Subcutaneous abdominal adipose tissue (tissue), 5 donors: ENCODE measurements around the gene KRTAP10-9.

Experiments used
- H3K27ac ChIP-seq: one replicate; pipeline ENCODE4 v1.7.0; 2013; ENCODE audit warnings: low read depth, mild to moderate bottlenecking, inconsistent platforms, low read length, moderate library complexity
- H3K27me3 ChIP-seq, 5 donors: one replicate each; pipeline ENCODE4 v1.7.0; 2013; ENCODE audit warnings: low read length in 5 of 5, inconsistent platforms in 1 of 5; ENCODE audit not compliant: control insufficient read depth in 5 of 5, insufficient read depth in 4 of 5
- H3K36me3 ChIP-seq, 5 donors: one replicate each; pipeline ENCODE4 v1.7.0; 2013; ENCODE audit warnings: low read length in 5 of 5; ENCODE audit not compliant: control insufficient read depth in 5 of 5, insufficient read depth in 5 of 5
- H3K4me1 ChIP-seq, 5 donors: one replicate each; pipeline ENCODE4 v1.7.0; 2013; ENCODE audit warnings: low read length in 5 of 5, mild to moderate bottlenecking in 3 of 5, moderate library complexity in 1 of 5; ENCODE audit not compliant: control insufficient read depth in 5 of 5, insufficient read depth in 5 of 5
- H3K4me3 ChIP-seq, 5 donors: one replicate each; pipeline ENCODE4 v1.7.0; 2013; ENCODE audit warnings: low read length in 5 of 5, low read depth in 1 of 5
- H3K9ac ChIP-seq, 5 donors: one replicate each; pipeline ENCODE4 v1.7.0; 2013; ENCODE audit warnings: low read length in 5 of 5, mild to moderate bottlenecking in 4 of 5, moderate library complexity in 3 of 5
- H3K9me3 ChIP-seq, 5 donors: one replicate each; pipeline ENCODE4 v1.7.0; 2013; ENCODE audit warnings: low read length in 5 of 5; ENCODE audit not compliant: control insufficient read depth in 5 of 5
- donor health status: healthy.
- donor health status: healthy.
- donor health status: healthy.
- donor health status: healthy.
- donor health status: healthy.

Gene KRTAP10-9

DNA sequence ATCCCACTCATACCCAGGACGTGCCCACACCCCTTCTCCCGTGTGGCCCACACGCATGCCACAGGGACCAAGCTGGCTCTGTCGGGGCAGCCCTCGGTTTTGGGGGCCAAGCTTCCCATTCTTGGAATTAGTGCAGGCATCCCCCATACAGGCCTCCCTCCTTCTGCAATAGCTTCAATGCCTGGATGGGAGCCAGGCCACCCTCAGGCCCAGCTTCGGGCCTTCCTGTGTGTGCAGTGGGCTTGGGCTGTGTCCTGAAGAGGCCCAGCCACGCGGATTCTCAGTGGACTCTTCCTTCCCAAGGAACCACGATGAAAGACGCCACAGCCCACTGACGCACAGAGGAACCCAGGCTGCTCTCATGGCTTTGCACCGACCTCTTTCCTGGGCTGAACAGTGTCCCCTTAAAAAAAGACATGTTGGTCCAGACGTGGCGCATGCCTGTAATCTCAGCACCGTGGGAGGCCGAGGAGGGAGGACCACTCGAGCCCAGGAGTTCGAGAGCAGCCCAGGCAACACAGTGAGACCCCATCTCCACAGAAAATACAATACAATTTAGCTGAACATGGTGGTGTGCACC is 22.7 kb downstream of the KRTAP10-9 start:
- peaks cover 0 to 10% (median 4%) of the 10 kb centered on the region in 5 donors for H3K9me3 ChIP-seq
- H3K27ac ChIP-seq: no peak overlapping the region
- no peak overlapping the region for H3K4me3 ChIP-seq
- peaks cover 3 to 32% (median 23%) of the 10 kb centered on the region in 5 donors for H3K27me3 ChIP-seq
- no peak overlapping the region for H3K9ac ChIP-seq
- no peaks in the 10 kb centered on the region for H3K4me1 ChIP-seq
- no peaks in the 10 kb centered on the region for H3K36me3 ChIP-seq

DNA sequence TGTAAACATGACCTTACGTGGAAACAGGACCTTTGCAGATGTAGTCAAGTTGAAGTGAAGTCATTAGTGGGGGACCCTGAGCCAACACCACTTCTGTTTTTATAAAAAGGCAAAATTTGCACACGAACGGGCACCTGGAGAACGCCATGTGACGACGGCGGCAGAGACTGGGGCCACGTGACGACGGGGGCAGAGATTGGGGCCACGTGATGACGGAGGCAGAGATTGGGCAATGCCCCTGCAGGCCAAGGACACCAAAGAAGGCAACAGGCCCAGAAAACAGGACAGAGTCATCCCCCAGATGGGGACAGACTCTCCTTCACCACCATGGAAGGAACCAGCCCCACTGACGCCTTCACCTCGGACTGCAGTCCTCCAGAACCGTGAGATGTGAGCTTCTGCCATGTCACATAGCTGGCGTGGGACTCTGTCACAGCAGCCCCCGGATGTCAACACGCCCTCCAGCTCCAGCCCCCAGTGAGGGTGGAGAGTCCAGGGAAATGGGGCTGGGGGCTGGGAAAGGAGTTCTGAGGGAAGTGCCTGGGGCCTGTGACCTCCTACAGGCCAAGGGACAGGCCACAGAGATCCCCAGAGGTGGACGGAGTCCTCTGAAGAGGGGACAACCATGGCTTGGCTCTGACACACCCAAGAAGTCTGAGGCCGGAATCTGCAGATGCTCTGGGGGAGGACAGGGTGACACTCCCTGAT is 23.5 kb downstream of the KRTAP10-9 start:
- peaks cover 3 to 34% (median 23%) of the 10 kb centered on the region in 5 donors for H3K27me3 ChIP-seq
- no peak overlapping the region for H3K4me3 ChIP-seq
- no peak overlapping the region for H3K9ac ChIP-seq

DNA sequence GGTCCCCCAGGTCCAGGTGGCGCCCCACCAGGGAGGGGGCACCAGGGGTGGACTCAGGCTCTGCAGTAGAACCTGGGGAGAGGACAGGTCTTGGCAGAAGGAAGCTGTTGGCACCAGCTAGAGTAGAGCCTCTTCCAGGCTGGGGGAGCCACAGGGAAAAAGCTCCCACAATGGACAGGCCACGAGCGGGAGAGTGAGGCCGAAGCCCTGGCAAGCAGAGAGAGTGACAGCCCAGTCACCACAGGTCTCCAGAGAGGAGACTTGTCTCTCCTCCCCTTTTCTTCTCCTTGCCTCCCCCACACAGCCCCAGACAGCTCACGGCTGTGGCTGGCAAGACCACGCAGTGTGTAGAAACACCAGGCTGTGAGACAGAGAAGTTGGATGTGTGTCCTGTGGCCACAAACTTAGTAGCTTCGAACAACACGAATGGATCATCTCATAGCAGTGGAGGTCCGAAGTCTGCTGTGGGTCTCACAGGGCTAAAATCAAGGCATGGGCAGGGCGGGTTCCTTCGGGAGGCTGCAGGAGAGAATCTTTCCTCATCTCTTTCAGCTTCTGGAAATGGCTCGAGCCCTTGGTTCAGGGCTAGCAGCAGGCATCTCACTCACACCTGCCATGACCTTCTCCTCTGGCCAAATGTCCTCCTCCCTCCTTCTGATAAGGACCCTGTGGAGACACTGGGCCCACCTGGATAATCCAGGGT is 24.2 kb downstream of the KRTAP10-9 start:
- Histone ChIP-seq H3K9me3 (peaks cover 0 to 6% (median 5%) of the 10 kb centered on the region in 5 donors), H3K9ac (no peak overlapping the region), H3K27me3 (peaks cover 3 to 34% (median 23%) of the 10 kb centered on the region in 5 donors), H3K4me3 (no peak overlapping the region), H3K27ac (no peak overlapping the region), H3K36me3 (no peaks in the 10 kb centered on the region), H3K4me1 (no peaks in the 10 kb centered on the region)

More for the DNA sequence above, 23.5 kb downstream of the KRTAP10-9 start:
- Histone ChIP-seq H3K36me3 (no peaks in the 10 kb centered on the region), H3K4me1 (no peaks in the 10 kb centered on the region), H3K27ac (no peak overlapping the region), H3K9me3 (peaks cover 0 to 3% (median under 1%) of the 10 kb centered on the region in 5 donors)

DNA sequence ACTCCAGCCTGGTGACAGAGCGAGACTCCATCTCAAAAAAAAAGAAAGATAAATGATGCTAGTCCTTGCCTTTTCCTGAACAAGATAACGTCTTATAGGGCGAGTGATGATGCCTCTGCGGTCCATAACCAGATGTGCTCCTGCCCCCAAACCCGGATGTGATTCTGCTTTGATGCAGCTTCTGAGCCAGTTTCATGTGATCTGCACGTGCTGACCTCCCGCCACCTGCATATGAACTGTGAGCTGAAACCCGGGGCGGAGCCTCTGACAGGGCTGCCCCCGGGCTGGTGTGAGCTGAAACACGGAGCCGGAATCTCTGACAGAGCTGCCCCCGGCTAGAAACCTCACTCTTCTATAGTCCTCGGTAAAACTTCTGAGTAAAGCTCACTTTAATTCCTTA is 26.2 kb downstream of the KRTAP10-9 start:
- H3K27me3 ChIP-seq: peaks cover 0 to 25% (median 16%) of the 10 kb centered on the region in 5 donors
- H3K27ac ChIP-seq: no peak overlapping the region
- no peak overlapping the region for H3K4me3 ChIP-seq

DNA sequence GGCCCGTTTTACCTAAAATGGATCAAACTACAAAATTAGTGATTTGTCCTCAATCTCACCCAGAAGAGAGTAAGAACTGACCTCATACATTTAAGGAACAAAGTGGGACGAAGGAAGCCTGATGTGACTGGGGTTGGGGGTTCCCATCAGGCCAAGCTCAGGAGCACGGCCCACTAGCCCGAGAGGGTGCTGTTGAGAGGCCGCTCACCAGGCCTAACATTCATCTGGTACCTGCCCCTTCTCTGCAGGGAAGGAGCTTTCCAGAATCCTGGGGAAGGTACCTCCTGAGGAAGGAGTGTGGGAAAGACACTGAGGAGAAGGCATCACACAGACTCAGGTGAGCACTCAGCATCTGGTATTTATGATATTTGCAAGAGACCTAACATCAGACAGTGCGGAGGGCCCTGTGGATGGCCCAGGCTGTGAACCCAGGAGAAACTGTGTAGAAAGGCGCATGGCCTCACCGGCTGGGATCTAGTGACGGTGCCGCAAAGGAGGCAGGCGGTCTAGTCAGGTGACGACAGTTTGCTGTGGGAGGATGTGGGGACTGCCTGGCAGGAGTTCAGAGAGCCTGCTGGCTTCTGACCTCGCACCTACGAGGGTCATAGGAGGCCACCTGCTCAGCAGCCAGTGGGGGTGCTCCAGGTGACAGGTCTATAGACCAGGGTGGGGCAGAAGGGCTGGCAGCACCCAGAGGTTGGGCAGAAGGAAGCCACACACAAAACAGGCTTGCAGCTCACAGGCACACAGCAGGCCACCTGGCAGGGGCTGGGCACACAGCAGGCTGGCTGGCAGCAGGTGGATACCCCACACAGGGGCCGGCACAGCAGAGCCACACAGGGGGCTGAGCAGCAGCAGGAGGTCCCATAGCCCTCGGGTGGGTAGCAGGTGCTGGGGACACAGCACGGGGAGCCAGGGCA is 27.0 kb downstream of the KRTAP10-9 start:
- no peaks in the 10 kb centered on the region for H3K36me3 ChIP-seq
- no peak overlapping the region for H3K9ac ChIP-seq
- H3K4me1 ChIP-seq: peaks cover 0 to 19% (median 5%) of the 10 kb centered on the region in 5 donors
- no peak overlapping the region for H3K27ac ChIP-seq
- no peak overlapping the region for H3K4me3 ChIP-seq
- H3K27me3 ChIP-seq: peaks cover under 1 to 25% (median 18%) of the 10 kb centered on the region in 5 donors
- peaks cover 0 to 12% (median 11%) of the 10 kb centered on the region in 5 donors for H3K9me3 ChIP-seq

More for the DNA sequence above, 26.2 kb downstream of the KRTAP10-9 start:
- H3K9ac ChIP-seq: no peak overlapping the region
- H3K4me1 ChIP-seq: peaks cover 0 to 11% (median under 1%) of the 10 kb centered on the region in 5 donors
- peaks cover 0 to 12% (median 11%) of the 10 kb centered on the region in 5 donors for H3K9me3 ChIP-seq
- H3K36me3 ChIP-seq: no peaks in the 10 kb centered on the region

DNA sequence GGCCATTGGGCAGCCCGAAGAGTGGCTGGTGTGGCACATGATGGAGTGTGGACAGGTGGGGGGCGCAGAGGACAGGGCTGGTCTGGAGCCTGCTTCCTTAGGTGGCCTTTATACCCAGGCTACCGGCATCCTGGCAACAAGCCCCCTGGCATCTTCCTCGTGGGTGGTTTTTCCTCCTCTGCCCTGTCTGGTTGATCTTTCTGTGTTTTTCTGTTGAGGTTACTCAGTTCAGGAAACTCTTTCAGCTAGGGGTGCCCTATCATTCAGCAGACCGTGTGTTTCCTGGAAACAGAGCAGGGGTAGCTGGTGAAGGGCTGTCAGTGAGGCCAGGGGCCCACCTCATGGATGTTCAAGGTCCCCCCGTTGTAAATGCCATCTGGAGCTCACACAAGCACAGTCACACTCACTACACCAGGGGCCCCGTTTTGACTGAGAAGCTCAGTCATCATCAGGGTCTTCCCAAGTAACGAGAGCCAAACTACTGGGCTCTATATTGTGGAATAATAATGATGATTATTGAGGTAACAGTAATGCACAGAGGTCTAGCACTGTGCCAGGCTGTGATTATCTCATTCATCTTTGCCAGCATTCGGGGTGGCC is 27.8 kb downstream of the KRTAP10-9 start, which contains the start of gene KRTAP12-4:
KRTAP12-4 (minus strand) TSS at position 84 of the 600 bp plus-strand sequence; CDS start at position 39, 45 bp downstream.
- no peak within 1 kb of the TSS for H3K4me3 ChIP-seq
- H3K36me3 ChIP-seq: no peaks in the 10 kb centered on the region
- no peak within 1 kb of the TSS for H3K9ac ChIP-seq
- H3K27me3 ChIP-seq: peaks cover 4 to 25% (median 18%) of the 10 kb centered on the region in 5 donors
- peaks cover 0 to 12% (median 11%) of the 10 kb centered on the region in 5 donors for H3K9me3 ChIP-seq
- no peak within 1 kb of the TSS for H3K27ac ChIP-seq
- H3K4me1 ChIP-seq: peaks cover 0 to 22% (median 5%) of the 10 kb centered on the region in 5 donors

DNA sequence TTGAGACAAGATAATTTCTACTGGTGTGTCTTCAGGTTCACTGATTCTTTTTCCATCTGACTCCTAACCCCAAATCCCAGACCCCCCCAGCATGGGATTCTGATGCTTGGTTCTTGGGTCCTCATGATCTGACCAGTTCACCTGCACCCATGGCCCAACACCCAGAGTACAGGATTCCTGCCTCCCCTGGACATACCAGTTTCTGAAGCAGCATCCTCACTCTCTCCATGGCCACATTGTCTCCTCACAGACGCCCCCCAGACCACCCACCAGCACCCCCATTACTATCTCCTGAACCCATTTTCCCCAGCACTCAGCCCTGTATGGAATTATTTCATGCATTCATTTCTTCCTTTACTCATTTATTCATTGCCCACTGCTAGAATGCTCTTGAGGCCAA is 30.0 kb downstream of the KRTAP10-9 start:
- no peak overlapping the region for H3K9ac ChIP-seq

DNA sequence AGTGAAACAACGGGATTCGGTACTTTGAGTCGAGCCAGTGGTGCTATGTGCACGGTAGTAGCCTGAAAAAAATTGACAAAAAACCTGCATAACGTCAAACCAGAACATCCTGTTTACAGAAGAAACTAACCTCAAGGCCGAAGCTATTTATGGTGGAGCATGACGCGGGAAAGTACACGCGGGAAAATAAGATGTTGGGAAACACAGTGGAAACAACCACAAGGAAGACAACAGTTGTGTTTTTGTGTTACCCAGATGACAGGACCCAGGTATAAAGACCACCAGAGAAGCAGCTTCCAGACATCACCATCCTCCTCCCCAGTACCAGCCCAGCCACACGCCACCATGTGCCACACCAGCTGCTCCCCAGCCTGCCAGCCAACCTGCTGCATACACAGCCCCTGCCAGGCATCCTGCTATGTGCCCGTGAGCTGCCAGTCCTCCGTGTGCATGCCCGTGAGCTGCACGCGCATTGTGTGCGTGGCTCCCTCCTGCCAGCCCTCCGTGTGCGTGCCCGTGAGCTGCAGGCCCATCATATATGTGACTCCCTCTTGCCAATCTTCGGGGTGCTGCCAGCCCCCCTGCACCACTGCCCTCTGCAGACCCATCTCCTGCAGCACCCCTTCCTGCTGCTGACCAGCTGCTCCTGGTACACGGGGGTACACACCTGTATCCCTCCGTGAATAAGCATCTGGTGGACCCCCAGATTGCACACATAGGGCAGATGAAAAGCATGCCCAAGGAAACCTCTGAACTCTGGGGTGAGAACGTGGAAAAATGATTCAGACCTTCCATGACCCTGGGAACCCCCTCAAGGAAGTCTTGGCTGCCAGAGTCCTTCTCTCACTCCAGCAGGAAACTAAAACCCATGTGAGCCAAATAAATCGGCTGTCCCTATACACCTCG is 31.0 kb downstream of the KRTAP10-9 start, which contains the start of gene KRTAP12-3:
KRTAP12-3 (plus strand) TSS at position 298 of the 906 bp plus-strand sequence; CDS start at position 346, 48 bp downstream.
- Histone ChIP-seq H3K4me3 (peak within 1 kb of the TSS in 3 of 5 donors; percentile 10 to 27 (median 24)), H3K9me3 (peaks cover 0 to 12% (median 11%) of the 10 kb centered on the region in 5 donors), H3K9ac (no peak within 1 kb of the TSS), H3K27me3 (peaks cover 4 to 21% (median 14%) of the 10 kb centered on the region in 5 donors), H3K27ac (no peak within 1 kb of the TSS), H3K4me1 (peaks cover 0 to 22% (median 5%) of the 10 kb centered on the region in 5 donors), H3K36me3 (no peaks in the 10 kb centered on the region)

More for the DNA sequence above, 30.0 kb downstream of the KRTAP10-9 start:
- no peaks in the 10 kb centered on the region for H3K36me3 ChIP-seq
- no peak overlapping the region for H3K27ac ChIP-seq
- peaks cover 0 to 12% (median 11%) of the 10 kb centered on the region in 5 donors for H3K9me3 ChIP-seq
- peaks cover 0 to 22% (median 5%) of the 10 kb centered on the region in 5 donors for H3K4me1 ChIP-seq
- no peak overlapping the region for H3K4me3 ChIP-seq
- peaks cover 4 to 21% (median 14%) of the 10 kb centered on the region in 5 donors for H3K27me3 ChIP-seq
